Stimulated activated CD4-positive, alpha-beta T cell treated with anti-CD3 and anti-CD28 coated beads, Interleukin-1b, Interleukin-23, amount 100 ng/mL, for 24 hours (primary cell): ENCODE measurements around the gene NXPE3.
"Not testable (repeated sequence)": the region's sequence is repeated elsewhere in the genome, so short reads cannot be mapped to it uniquely, and the experiment has no call there.

ENCODE experiments used
- DNase-seq, 4 experiments: peaks; one replicate each; pipeline ENCODE4 v3.0.0-alpha.2; 2020; ENCODE audit warnings: low read depth in 4 of 4, low spot score in 1 of 4

NXPE3 gene

DNA sequence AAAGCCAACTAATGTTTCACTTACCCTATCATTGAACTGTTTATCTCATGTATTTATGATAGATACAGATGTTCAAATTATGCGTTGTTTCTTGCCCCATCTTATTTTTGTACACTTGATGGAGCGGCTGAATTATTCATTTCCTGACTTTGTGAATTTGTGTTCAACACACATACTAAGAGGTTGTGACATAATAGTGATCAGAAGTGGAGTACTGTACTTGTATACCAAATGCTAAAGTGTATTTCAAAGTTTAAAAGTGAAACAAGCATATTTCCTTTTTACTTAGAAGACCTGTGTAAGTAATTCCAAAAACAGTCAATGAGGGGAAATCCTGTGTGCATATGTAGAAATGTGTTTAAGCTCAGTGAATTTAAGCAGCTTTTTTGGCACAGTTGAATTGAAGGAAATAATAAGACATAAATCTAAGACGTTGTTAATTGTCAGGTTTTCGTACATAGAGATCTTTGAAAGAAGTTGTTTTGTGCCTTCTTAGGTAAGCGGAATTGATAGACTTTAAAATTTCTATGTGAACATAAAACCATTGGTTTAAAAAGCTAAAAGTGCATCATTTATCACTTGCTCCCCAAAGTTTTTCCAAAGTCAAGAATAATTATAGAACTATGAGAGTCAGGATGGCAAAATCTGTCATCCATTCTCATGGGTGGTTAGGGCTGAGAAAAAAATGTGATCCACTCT is 72.2 kb downstream of the NXPE3 start:
- DNase-seq: no peak

GRCh38 chr3:101851850-101852714 is 73.1 kb downstream of the NXPE3 start:
- no peak for DNase-seq

- DNase-seq: no peak
These were observed 74.2 kb downstream of the NXPE3 start for GRCh38 chr3:101852983-101853840.

GRCh38 chr3:101853982-101854381 is 75.0 kb downstream of the NXPE3 start:
- DNase-seq: no peak

DNA sequence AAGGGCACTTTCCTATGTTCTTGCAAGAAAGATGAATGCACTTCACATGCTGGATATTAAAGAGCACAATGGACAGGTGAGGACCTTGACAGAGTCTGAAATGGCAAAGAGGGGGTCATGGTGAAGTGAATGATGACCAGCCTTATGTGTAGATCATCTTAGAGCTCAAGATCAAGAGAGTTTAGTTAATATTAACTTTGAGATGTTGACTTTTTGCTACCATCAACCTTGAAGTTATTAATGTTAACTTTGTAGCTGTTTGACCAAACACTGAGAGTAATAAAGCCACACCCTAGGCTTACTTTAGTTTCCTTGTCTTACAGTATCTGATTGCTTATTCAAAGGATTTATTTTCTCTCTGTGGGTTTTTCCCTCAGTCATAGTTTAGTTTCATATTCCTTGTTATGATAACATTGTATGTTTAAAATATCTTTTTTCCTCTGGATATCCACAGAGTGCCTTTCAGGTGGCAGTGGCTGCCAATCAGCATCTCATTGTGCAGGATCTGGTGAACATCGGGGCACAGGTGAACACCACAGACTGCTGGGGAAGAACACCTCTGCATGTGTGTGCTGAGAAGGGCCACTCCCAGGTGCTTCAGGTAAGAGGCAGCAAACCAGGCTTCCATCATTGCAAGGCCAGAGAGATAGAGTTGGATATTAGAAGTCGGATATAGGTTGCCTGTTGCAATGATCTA is 75.7 kb downstream of the NXPE3 start:
- no peak for DNase-seq

GRCh38 chr3:101857301-101857741 is 78.3 kb downstream of the NXPE3 start:
- no peak for DNase-seq

DNA sequence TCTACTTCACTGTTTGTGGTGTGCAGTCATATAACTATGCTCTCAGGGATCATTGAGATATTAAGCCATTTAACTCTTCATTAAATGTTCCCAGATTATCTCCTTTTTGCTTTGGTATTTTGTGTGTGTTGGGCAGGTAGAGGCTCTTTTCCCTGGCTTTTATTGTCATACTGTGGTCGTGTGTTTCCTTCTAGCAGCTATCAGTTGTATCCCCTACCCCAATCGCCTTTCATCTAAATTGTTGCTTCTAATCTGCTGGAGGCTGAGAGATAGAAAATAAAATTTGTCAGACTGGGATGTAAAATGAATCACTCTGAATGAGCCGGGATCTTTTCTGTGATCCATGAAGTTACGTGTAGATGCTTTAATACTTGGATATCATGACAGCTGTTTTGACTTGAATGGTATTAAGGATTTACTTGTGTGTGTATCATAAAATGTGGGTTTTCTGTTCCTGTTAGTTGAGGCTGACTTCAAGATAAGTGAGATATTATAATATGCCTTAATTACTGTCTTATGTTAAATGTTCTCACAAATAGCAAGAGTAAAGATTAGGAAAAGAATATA is 79.5 kb downstream of the NXPE3 start:
- no peak for DNase-seq

DNA sequence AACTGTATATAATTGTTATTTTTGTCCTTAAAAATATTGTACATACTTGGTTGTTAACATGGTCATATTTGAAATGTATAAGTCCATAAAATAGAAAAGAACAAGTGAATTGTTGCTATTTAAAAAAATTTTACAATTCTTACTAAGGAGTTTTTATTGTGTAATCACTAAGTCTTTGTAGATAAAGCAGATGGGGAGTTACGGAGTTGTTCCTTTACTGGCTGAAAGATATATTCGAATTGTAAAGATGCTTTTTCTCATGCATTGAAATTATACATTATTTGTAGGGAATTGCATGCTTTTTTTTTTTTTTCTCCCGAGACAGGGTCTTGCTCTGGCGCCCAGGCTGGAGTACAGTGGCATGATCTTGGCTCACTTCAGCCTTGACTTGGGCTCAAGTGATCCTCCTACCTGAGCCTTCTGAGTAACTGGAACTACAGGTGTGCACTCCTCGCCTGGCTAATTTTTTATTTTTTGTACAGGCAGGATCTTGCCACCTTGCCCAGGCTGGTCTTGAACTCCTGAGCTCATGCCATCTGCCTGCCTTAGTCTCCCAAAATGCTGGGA is 81.0 kb downstream of the NXPE3 start:
- no peak for DNase-seq

- no peak for DNase-seq
These were observed 82.3 kb downstream of the NXPE3 start for GRCh38 chr3:101861212-101861788.

DNA sequence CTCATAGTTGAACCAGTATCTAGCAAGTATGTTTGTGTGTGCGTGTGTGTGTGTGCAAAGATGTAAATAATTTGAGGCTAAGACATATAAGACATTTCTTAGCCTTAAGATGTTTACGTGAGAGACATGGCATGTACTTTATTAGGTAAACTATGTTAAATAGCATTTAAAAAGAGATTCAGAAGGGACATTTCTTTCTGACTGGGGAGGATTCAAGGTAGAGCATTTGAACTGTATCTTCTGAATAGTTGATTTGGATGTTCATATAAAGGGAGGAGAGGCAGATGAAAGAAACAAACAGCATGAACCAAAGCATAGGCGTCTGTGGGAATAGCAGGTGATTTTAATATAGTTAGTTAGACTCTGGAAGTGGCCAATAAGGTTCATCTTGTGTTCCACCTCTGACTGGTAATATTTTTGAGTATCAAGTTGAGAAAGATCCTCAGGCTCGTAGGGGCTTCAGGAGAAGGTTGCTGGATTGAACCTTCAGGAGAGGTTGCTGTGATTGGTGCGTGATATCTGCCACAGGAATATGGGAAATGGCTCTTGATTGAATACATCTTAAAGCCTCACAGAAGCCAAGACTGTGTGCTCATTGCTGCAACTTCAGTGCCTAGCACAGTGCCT is 82.9 kb downstream of the NXPE3 start:
- no peak for DNase-seq

- DNase-seq: no peak
These were observed 83.6 kb downstream of the NXPE3 start for GRCh38 chr3:101862416-101863165.

- not testable (repeated sequence) for DNase-seq
These were observed 85.9 kb downstream of the NXPE3 start for GRCh38 chr3:101864926-101865325.

- no peak for DNase-seq
These were observed 86.9 kb downstream of the NXPE3 start for GRCh38 chr3:101865751-101866509.

GRCh38 chr3:101867511-101867910 is 88.5 kb downstream of the NXPE3 start:
- DNase-seq: no peak

DNA sequence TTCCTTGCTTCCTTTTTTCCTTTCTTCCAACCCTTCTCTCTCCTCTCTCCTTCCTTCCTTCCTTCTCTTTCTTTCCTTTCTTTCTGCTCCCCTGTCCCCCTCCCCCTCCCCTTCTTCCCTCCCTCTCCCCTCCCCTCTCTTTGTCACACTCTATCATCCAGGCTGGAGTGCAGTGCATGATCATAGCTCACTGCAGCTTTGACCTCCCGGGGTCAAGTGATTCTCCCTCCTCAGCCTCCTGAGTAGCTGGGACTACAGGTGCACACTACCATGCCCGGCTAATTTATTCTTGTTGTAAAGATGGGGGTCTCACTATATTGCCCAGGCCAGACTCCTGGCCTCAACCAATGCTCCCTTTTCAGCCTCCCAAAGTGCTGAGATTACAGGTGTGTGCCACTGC is 89.0 kb downstream of the NXPE3 start:
- no peak for DNase-seq

GRCh38 chr3:101868534-101869464 is 89.8 kb downstream of the NXPE3 start:
- DNase-seq: no peak

DNA sequence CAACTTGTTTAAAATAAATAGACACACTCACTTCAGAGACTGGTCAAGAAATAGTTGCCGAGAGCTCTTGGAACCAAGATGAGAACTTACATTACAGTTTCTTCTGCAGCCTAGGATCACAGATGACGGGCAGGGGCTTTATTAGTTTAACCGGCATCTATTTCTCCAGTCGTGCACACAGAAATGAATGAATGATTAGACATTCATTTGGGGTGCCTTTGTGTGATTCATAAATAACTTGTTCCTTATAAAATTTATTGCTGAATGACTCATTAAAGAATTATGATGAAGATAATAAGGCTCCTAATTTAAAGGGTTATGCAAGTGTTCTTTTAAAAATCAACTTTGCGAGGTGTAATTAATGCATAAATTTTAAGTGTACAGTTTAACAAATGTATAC is 91.1 kb downstream of the NXPE3 start:
- no peak for DNase-seq
